ENCODE measurements around the gene LUZP2.
A peak's percentile ranks its signal among the peaks of the same experiment; 100 is the strongest.

LUZP2 gene

GRCh38 chr11:24478718-24479117, 18.1 kb upstream of the LUZP2 start:
- H3K9me3 ChIP-seq = peaks cover 3 to 9% (median 8%) of the 10 kb centered on the region in 3 donors
- no peaks in the 10 kb centered on the region for H3K27me3 ChIP-seq
- no peak overlapping the region for H3K27ac ChIP-seq
- TF ChIP-seq CTCF (IDR thresholded peaks at IDR 0.05) = no peak
- DNase-seq = no peak
- intact Hi-C loops (cut with DNase I; ENCODE audit: low total_unique reads) = no loop called here
- H3K36me3 ChIP-seq = no peaks in the 10 kb centered on the region
- no peaks in the 10 kb centered on the region for H3K4me1 ChIP-seq
- H3K4me3 ChIP-seq = no peak overlapping the region

- Histone ChIP-seq H3K9me3 (no peaks in the 10 kb centered on the region), H3K4me1 (no peaks in the 10 kb centered on the region), H3K4me3 (no peak overlapping the region), H3K27me3 (no peaks in the 10 kb centered on the region), H3K36me3 (no peaks in the 10 kb centered on the region), H3K27ac (no peak overlapping the region)
- no peak for DNase-seq
- no peak for TF ChIP-seq CTCF (IDR thresholded peaks at IDR 0.05)
- intact Hi-C loops (cut with DNase I; ENCODE audit: low total_unique reads) = no loop called here
These were observed 7.4 kb upstream of the LUZP2 start for GRCh38 chr11:24489477-24489876.

- H3K4me3 ChIP-seq = peak overlapping the region; percentile 55 to 59
- TF ChIP-seq CTCF (IDR thresholded peaks at IDR 0.05) = no peak
- peaks cover 0 to 10% of the 10 kb centered on the region in 2 donors for H3K27me3 ChIP-seq
- intact Hi-C loops (cut with DNase I; ENCODE audit: low total_unique reads) = no loop called here
- peaks cover 0 to 12% (median 7%) of the 10 kb centered on the region in 4 donors for H3K4me1 ChIP-seq
- no peak for DNase-seq
- H3K9me3 ChIP-seq = no peaks in the 10 kb centered on the region
- H3K27ac ChIP-seq = peak overlapping the region; percentile 41 to 63
- no peaks in the 10 kb centered on the region for H3K36me3 ChIP-seq
These were observed 492 bp upstream of the LUZP2 start for GRCh38 chr11:24496386-24496735.

GRCh38 chr11:24497831-24498230, 978 bp downstream of the LUZP2 start:
- H3K4me3 ChIP-seq = peak overlapping the region; percentile 55 to 59
- H3K27me3 ChIP-seq = peaks cover 0 to 10% of the 10 kb centered on the region in 2 donors
- peaks cover 0 to 12% (median 7%) of the 10 kb centered on the region in 4 donors for H3K4me1 ChIP-seq
- peak overlapping the region in 1 of 2 donors; percentile 63 for H3K27ac ChIP-seq
- no peak for TF ChIP-seq CTCF (IDR thresholded peaks at IDR 0.05)
- no peak for DNase-seq
- intact Hi-C loops (cut with DNase I; ENCODE audit: low total_unique reads) = no loop called here
- no peaks in the 10 kb centered on the region for H3K36me3 ChIP-seq
- H3K9me3 ChIP-seq = no peaks in the 10 kb centered on the region

- no peaks in the 10 kb centered on the region for H3K9me3 ChIP-seq
- DNase-seq = no peak
- intact Hi-C loops (cut with DNase I; ENCODE audit: low total_unique reads) = no loop called here
These were observed 5.6 kb downstream of the LUZP2 start for GRCh38 chr11:24502425-24502824.

More at GRCh38 chr11:24502425-24502824, 5.6 kb downstream of the LUZP2 start:
- Histone ChIP-seq H3K27me3 (peaks cover 0 to 3% of the 10 kb centered on the region in 2 donors), H3K4me1 (peaks cover 0 to 2% (median 1%) of the 10 kb centered on the region in 4 donors), H3K36me3 (no peaks in the 10 kb centered on the region), H3K27ac (no peak overlapping the region), H3K4me3 (no peak overlapping the region)
- TF ChIP-seq CTCF (IDR thresholded peaks at IDR 0.05) = no peak

All from tibial artery (tissue), 4 donors.